Stimulated activated CD8-positive, alpha-beta memory T cell treated with anti-CD3 and anti-CD28 coated beads, Interleukin-15, amount 100 ng/mL, for 24 hours (primary cell): Measurements from ENCODE around the gene AKNA.

Experiments used
- DNase-seq: peaks from one replicate; pipeline ENCODE4 v3.0.0-alpha.2; 2020; ENCODE audit warnings: low read depth

Gene AKNA

GRCh38 chr9:114394523-114395333, 6.9 kb upstream of the AKNA start:
- DNase-seq = no peak

- no peak for DNase-seq
These were observed 4.9 kb upstream of the AKNA start for GRCh38 chr9:114392749-114393112.

GRCh38 chr9:114390952-114391351, 3.2 kb upstream of the AKNA start:
- DNase-seq = no peak

GRCh38 chr9:114389612-114390368, 2.0 kb upstream of the AKNA start:
- no peak for DNase-seq

GRCh38 chr9:114388764-114389375, 1.1 kb upstream of the AKNA start:
- DNase-seq = no peak

- no peak for DNase-seq
These were observed 538 bp upstream of the AKNA start for GRCh38 chr9:114388357-114388682.

- DNase-seq = no peak
These were observed 699 bp downstream of the AKNA start for GRCh38 chr9:114386886-114387679.

- no peak for DNase-seq
These were observed 1.4 kb downstream of the AKNA start for GRCh38 chr9:114386361-114386885.

- DNase-seq = no peak
These were observed 2.2 kb downstream of the AKNA start for GRCh38 chr9:114385397-114386181.

- DNase-seq = no peak
These were observed 2.9 kb downstream of the AKNA start for GRCh38 chr9:114384836-114385396.

- no peak for DNase-seq
These were observed 3.4 kb downstream of the AKNA start for GRCh38 chr9:114384341-114384740.

- DNase-seq = no peak
These were observed 4.1 kb downstream of the AKNA start for GRCh38 chr9:114383521-114384231.

- no peak for DNase-seq
These were observed 4.9 kb downstream of the AKNA start for GRCh38 chr9:114382699-114383520.

- DNase-seq = no peak
These were observed 8.9 kb downstream of the AKNA start for GRCh38 chr9:114378883-114379282.

GRCh38 chr9:114378016-114378415, 9.8 kb downstream of the AKNA start:
- no peak for DNase-seq

- DNase-seq = no peak
These were observed 11.0 kb downstream of the AKNA start for GRCh38 chr9:114376586-114377445.

- no peak for DNase-seq
These were observed 12.2 kb downstream of the AKNA start for GRCh38 chr9:114375386-114376175.

- DNase-seq = no peak
These were observed 12.8 kb downstream of the AKNA start for GRCh38 chr9:114374936-114375335.
